ENCODE results near the gene NLGN1.

Gene NLGN1

GRCh38 chr3:173395412-173396181 lies 1.9 kb upstream of the NLGN1 start:
- no peak overlapping the region for H4K12ac ChIP-seq (ENCODE audit: low read depth, low read length)

GRCh38 chr3:173396191-173397041 lies 1.1 kb upstream of the NLGN1 start:
- H2AFZ ChIP-seq (ENCODE audit: insufficient read depth, low read length, poor library complexity) = no peak overlapping the region
- peak overlapping the region; percentile 15 for H3K4me3 ChIP-seq (ENCODE audit: low read depth, low read length)
- no peaks in the 10 kb centered on the region for H3K79me2 ChIP-seq (ENCODE audit: control insufficient read depth, insufficient read depth, low read length, poor library complexity)
- peaks cover 2 to 7% of the 10 kb centered on the region in 2 experiments for H3K4me1 ChIP-seq (ENCODE audit: control insufficient read depth in 1 of 2, insufficient read depth in 2 of 2, low read length in 2 of 2)
- H3K27ac ChIP-seq (ENCODE audit: low read depth, low read length) = no peak overlapping the region
- H4K12ac ChIP-seq (ENCODE audit: low read depth, low read length) = no peak overlapping the region
- H3K9me3 ChIP-seq (ENCODE audit: insufficient read depth, low read depth, low read length) = no peaks in the 10 kb centered on the region
- H3K18ac ChIP-seq (ENCODE audit: low read length) = no peak overlapping the region
- no peak overlapping the region for H3K23ac ChIP-seq (ENCODE audit: low read length)
- H3K14ac ChIP-seq (ENCODE audit: low read length) = no peak overlapping the region
- WGBS (ENCODE audit: extremely low coverage, insufficient coverage, insufficient read length) = no CpG with 5 or more reads among the region's 29 CpGs
- H2BK12ac ChIP-seq (ENCODE audit: low read length) = no peak overlapping the region
- peaks cover 8% of the 10 kb centered on the region for H3K27me3 ChIP-seq (ENCODE audit: insufficient read depth, low read length)
- DNase-seq = peak in 1 of 2 donors; percentile 13
- no peak overlapping the region for H3K4ac ChIP-seq (ENCODE audit: low read depth, low read length)
- no peaks in the 10 kb centered on the region for H3K79me1 ChIP-seq (ENCODE audit: low read length)
- no peak overlapping the region for H2BK120ac ChIP-seq (ENCODE audit: insufficient read depth, low read length, poor library complexity)
- no peak overlapping the region for H4K91ac ChIP-seq (ENCODE audit: low read depth, low read length)
- H3K36me3 ChIP-seq (ENCODE audit: control insufficient read depth in 1 of 2, insufficient read depth in 2 of 2, low read length in 2 of 2) = no peaks in the 10 kb centered on the region
- no peak overlapping the region for H2BK5ac ChIP-seq (ENCODE audit: low read depth, low read length, poor library complexity)
- H2AK5ac ChIP-seq (ENCODE audit: low read length) = no peak overlapping the region
- H3K9ac ChIP-seq (ENCODE audit: low read length) = no peak overlapping the region
- no peak overlapping the region for H4K8ac ChIP-seq (ENCODE audit: low read depth, low read length)
- peak overlapping the region; percentile 97 for H3K4me2 ChIP-seq (ENCODE audit: low read length)

More at GRCh38 chr3:173395412-173396181, 1.9 kb upstream of the NLGN1 start:
- Histone ChIP-seq H2BK120ac (ENCODE audit: insufficient read depth, low read length, poor library complexity) (no peak overlapping the region), H3K79me1 (ENCODE audit: low read length) (no peaks in the 10 kb centered on the region), H4K91ac (ENCODE audit: low read depth, low read length) (no peak overlapping the region), H2AK5ac (ENCODE audit: low read length) (no peak overlapping the region), H2BK5ac (ENCODE audit: low read depth, low read length, poor library complexity) (no peak overlapping the region), H2BK12ac (ENCODE audit: low read length) (no peak overlapping the region), H3K27ac (ENCODE audit: low read depth, low read length) (no peak overlapping the region), H3K4ac (ENCODE audit: low read depth, low read length) (no peak overlapping the region), H3K23ac (ENCODE audit: low read length) (no peak overlapping the region), H3K4me3 (ENCODE audit: low read depth, low read length) (peak overlapping the region; percentile 74), H3K4me1 (ENCODE audit: control insufficient read depth in 1 of 2, insufficient read depth in 2 of 2, low read length in 2 of 2) (peaks cover 2 to 7% of the 10 kb centered on the region in 2 experiments), H2AFZ (ENCODE audit: insufficient read depth, low read length, poor library complexity) (peak overlapping the region; percentile 69), H3K36me3 (ENCODE audit: control insufficient read depth in 1 of 2, insufficient read depth in 2 of 2, low read length in 2 of 2) (no peaks in the 10 kb centered on the region), H3K9ac (ENCODE audit: low read length) (no peak overlapping the region), H3K9me3 (ENCODE audit: insufficient read depth, low read depth, low read length) (no peaks in the 10 kb centered on the region), H3K14ac (ENCODE audit: low read length) (no peak overlapping the region), H4K8ac (ENCODE audit: low read depth, low read length) (no peak overlapping the region), H3K18ac (ENCODE audit: low read length) (no peak overlapping the region), H3K4me2 (ENCODE audit: low read length) (peak overlapping the region; percentile 97), H3K27me3 (ENCODE audit: insufficient read depth, low read length) (peaks cover 8% of the 10 kb centered on the region), H3K79me2 (ENCODE audit: control insufficient read depth, insufficient read depth, low read length, poor library complexity) (no peaks in the 10 kb centered on the region)
- peak; percentile 95 to 97 for DNase-seq
- no CpG with 5 or more reads among the region's 71 CpGs for WGBS (ENCODE audit: extremely low coverage, insufficient coverage, insufficient read length)

- Histone ChIP-seq H2BK5ac (ENCODE audit: low read depth, low read length, poor library complexity) (no peak overlapping the region), H2BK12ac (ENCODE audit: low read length) (no peak overlapping the region), H4K8ac (ENCODE audit: low read depth, low read length) (no peak overlapping the region), H3K4me1 (ENCODE audit: control insufficient read depth in 1 of 2, insufficient read depth in 2 of 2, low read length in 2 of 2) (peaks cover 2 to 7% of the 10 kb centered on the region in 2 experiments), H3K4ac (ENCODE audit: low read depth, low read length) (no peak overlapping the region), H3K27ac (ENCODE audit: low read depth, low read length) (no peak overlapping the region), H3K79me1 (ENCODE audit: low read length) (no peaks in the 10 kb centered on the region), H3K9me3 (ENCODE audit: insufficient read depth, low read depth, low read length) (no peaks in the 10 kb centered on the region), H3K36me3 (ENCODE audit: control insufficient read depth in 1 of 2, insufficient read depth in 2 of 2, low read length in 2 of 2) (no peaks in the 10 kb centered on the region), H3K27me3 (ENCODE audit: insufficient read depth, low read length) (peaks cover 8% of the 10 kb centered on the region), H2AFZ (ENCODE audit: insufficient read depth, low read length, poor library complexity) (no peak overlapping the region), H2BK120ac (ENCODE audit: insufficient read depth, low read length, poor library complexity) (no peak overlapping the region), H4K91ac (ENCODE audit: low read depth, low read length) (no peak overlapping the region), H4K12ac (ENCODE audit: low read depth, low read length) (no peak overlapping the region), H3K4me2 (ENCODE audit: low read length) (peak overlapping the region; percentile 96), H3K9ac (ENCODE audit: low read length) (no peak overlapping the region), H3K18ac (ENCODE audit: low read length) (no peak overlapping the region), H3K79me2 (ENCODE audit: control insufficient read depth, insufficient read depth, low read length, poor library complexity) (no peaks in the 10 kb centered on the region), H3K23ac (ENCODE audit: low read length) (no peak overlapping the region), H2AK5ac (ENCODE audit: low read length) (no peak overlapping the region), H3K14ac (ENCODE audit: low read length) (no peak overlapping the region), H3K4me3 (ENCODE audit: low read depth, low read length) (peak overlapping the region; percentile 74)
- DNase-seq = peak; percentile 54 to 84
- WGBS (ENCODE audit: extremely low coverage, insufficient coverage, insufficient read length) = no CpG with 5 or more reads among the region's 15 CpGs
Observed at GRCh38 chr3:173398111-173398479, 551 bp downstream of the NLGN1 start.

GRCh38 chr3:173399044-173399443 lies 1.5 kb downstream of the NLGN1 start:
- H3K14ac ChIP-seq (ENCODE audit: low read length) = no peak overlapping the region
- no peak overlapping the region for H2BK5ac ChIP-seq (ENCODE audit: low read depth, low read length, poor library complexity)
- no peak for DNase-seq
- no peaks in the 10 kb centered on the region for H3K36me3 ChIP-seq (ENCODE audit: control insufficient read depth in 1 of 2, insufficient read depth in 2 of 2, low read length in 2 of 2)
- H2BK12ac ChIP-seq (ENCODE audit: low read length) = no peak overlapping the region
- H4K12ac ChIP-seq (ENCODE audit: low read depth, low read length) = no peak overlapping the region
- WGBS (ENCODE audit: extremely low coverage, insufficient coverage, insufficient read length) = no CpG with 5 or more reads among the region's 1 CpG
- H3K4me2 ChIP-seq (ENCODE audit: low read length) = no peak overlapping the region
- H3K9me3 ChIP-seq (ENCODE audit: insufficient read depth, low read depth, low read length) = no peaks in the 10 kb centered on the region
- no peak overlapping the region for H2BK120ac ChIP-seq (ENCODE audit: insufficient read depth, low read length, poor library complexity)
- H3K4me3 ChIP-seq (ENCODE audit: low read depth, low read length) = no peak overlapping the region
- no peak overlapping the region for H3K9ac ChIP-seq (ENCODE audit: low read length)
- H3K27ac ChIP-seq (ENCODE audit: low read depth, low read length) = no peak overlapping the region
- H3K23ac ChIP-seq (ENCODE audit: low read length) = no peak overlapping the region
- H3K4me1 ChIP-seq (ENCODE audit: control insufficient read depth in 1 of 2, insufficient read depth in 2 of 2, low read length in 2 of 2) = peaks cover 2 to 7% of the 10 kb centered on the region in 2 experiments
- no peak overlapping the region for H2AK5ac ChIP-seq (ENCODE audit: low read length)
- no peak overlapping the region for H4K8ac ChIP-seq (ENCODE audit: low read depth, low read length)
- peaks cover 8% of the 10 kb centered on the region for H3K27me3 ChIP-seq (ENCODE audit: insufficient read depth, low read length)
- H3K79me2 ChIP-seq (ENCODE audit: control insufficient read depth, insufficient read depth, low read length, poor library complexity) = no peaks in the 10 kb centered on the region
- no peak overlapping the region for H2AFZ ChIP-seq (ENCODE audit: insufficient read depth, low read length, poor library complexity)
- H3K4ac ChIP-seq (ENCODE audit: low read depth, low read length) = no peak overlapping the region
- no peak overlapping the region for H3K18ac ChIP-seq (ENCODE audit: low read length)
- no peak overlapping the region for H4K91ac ChIP-seq (ENCODE audit: low read depth, low read length)
- no peaks in the 10 kb centered on the region for H3K79me1 ChIP-seq (ENCODE audit: low read length)
